OCI-LY1 (cell line): ENCODE data around the gene CPNE8.

Source experiments
- EZH2 ChIP-seq: fragments of 200-600 bp; sonication (generic), shearing (Covaris generic); IDR thresholded peaks from 2 replicates; pipeline ENCODE4 v1.8.0; 2017; ENCODE audit warnings: borderline replicate concordance, mixed run types, mild to moderate bottlenecking, antibody characterized with exemption, low read length, moderate library complexity, mixed read lengths
- TF ChIP-seq, protein P1 (sequence below): fragments of 200-600 bp; sonication (generic), shearing (Covaris generic); IDR thresholded peaks from 2 replicates; pipeline ENCODE4 v1.5.1; 2017; ENCODE audit warnings: mild to moderate bottlenecking, antibody characterized with exemption, low read length, moderate library complexity, mixed read lengths

DNA sequence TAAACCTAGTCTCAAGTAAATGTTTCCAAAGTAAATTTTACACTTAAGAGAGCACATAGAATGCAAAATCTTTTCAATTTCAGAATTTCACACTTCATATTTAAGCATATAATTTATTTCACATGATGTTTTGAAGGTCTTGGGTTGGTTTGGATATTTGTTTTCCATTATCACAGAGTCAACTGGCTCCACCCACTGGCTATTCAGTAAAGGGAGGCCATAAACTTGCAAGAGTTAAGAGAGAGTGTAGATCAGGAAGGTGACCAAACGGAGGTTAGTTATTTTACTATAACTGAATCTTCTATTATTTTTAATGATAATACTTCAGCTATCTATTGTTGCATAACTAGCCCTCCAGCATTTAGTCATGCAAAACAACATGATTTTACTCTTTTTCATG, 6.2 kb upstream of the CPNE8 start:
- TF ChIP-seq, protein P1, sequence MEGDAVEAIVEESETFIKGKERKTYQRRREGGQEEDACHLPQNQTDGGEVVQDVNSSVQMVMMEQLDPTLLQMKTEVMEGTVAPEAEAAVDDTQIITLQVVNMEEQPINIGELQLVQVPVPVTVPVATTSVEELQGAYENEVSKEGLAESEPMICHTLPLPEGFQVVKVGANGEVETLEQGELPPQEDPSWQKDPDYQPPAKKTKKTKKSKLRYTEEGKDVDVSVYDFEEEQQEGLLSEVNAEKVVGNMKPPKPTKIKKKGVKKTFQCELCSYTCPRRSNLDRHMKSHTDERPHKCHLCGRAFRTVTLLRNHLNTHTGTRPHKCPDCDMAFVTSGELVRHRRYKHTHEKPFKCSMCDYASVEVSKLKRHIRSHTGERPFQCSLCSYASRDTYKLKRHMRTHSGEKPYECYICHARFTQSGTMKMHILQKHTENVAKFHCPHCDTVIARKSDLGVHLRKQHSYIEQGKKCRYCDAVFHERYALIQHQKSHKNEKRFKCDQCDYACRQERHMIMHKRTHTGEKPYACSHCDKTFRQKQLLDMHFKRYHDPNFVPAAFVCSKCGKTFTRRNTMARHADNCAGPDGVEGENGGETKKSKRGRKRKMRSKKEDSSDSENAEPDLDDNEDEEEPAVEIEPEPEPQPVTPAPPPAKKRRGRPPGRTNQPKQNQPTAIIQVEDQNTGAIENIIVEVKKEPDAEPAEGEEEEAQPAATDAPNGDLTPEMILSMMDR = no peak
- TF ChIP-seq EZH2 = no peak
